ENCODE measurements around the gene MYH7.

DNA sequence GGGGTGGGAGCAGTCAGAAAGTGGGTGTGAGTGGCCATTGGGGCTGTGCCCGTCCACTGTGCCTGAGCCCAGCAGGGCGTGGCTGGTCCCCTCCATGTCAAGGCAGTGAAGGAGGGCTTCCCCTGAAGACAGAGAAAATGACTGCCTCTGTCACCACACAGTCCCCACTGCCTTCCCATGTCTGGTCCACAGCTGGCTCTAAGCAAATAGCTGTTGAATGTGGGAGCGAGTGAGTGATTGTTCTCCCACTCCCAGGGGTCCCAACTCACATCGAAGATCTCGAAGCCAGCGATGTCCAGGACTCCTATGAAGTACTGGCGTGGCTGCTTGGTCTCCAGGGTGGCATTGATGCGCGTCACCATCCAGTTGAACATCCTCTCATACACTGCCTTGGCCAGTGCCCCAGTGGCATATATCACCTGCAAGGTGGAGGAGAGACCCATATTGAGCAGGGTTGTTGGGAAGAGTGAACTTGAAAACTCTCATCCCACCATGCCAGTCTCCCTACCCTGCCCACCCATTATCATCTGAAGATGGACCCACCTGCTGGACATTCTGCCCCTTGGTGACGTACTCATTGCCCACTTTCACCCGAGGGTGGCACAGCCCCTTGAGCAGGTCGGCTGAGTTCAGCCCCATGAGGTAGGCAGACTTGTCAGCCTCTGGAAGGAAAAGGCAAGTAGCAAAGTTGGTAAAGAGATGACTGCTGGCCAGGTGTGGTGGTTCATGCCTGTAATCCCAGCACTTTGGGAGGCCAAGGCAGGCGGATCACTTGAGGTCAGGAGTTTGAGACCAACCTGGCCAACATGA, 6.6 kb downstream of the MYH7 start:
- TF ChIP-seq, protein P1, sequence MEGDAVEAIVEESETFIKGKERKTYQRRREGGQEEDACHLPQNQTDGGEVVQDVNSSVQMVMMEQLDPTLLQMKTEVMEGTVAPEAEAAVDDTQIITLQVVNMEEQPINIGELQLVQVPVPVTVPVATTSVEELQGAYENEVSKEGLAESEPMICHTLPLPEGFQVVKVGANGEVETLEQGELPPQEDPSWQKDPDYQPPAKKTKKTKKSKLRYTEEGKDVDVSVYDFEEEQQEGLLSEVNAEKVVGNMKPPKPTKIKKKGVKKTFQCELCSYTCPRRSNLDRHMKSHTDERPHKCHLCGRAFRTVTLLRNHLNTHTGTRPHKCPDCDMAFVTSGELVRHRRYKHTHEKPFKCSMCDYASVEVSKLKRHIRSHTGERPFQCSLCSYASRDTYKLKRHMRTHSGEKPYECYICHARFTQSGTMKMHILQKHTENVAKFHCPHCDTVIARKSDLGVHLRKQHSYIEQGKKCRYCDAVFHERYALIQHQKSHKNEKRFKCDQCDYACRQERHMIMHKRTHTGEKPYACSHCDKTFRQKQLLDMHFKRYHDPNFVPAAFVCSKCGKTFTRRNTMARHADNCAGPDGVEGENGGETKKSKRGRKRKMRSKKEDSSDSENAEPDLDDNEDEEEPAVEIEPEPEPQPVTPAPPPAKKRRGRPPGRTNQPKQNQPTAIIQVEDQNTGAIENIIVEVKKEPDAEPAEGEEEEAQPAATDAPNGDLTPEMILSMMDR (IDR thresholded peaks at IDR 0.05): no peak
- TF ChIP-seq POLR2AphosphoS5 (IDR thresholded peaks at IDR 0.05; ENCODE audit: insufficient read depth in 1 of 2, low read depth in 1 of 2): no peak
